Uterus (tissue), 4 donors: ENCODE results near the gene RPS17. TPM values are rescaled to one million over a fixed set of nuclear protein-coding genes. Genes with fewer than 3 reads are reported as not detected.
"Not testable (repeated sequence)": the region's sequence is repeated elsewhere in the genome, so short reads cannot be mapped to it uniquely, and the experiment has no call there.

ENCODE experiments used
- DNase-seq, 2 donors: peaks; one replicate each; pipeline ENCODE4 v3.0.0-alpha.2; 2019 to 2020
- H3K27ac ChIP-seq, 2 donors: fragments of 200-600 bp; sonication (generic); 1 replicate in 1 of 2; 2 replicates in 1 of 2; pipeline ENCODE4 v1.5.1; 2016 to 2018
- H3K27me3 ChIP-seq, 2 donors: fragments of 200-600 bp; sonication (generic); one replicate each; pipeline ENCODE4 v1.5.1; 2018 to 2019; ENCODE audit warnings: control low read depth in 1 of 2
- H3K36me3 ChIP-seq, 2 donors: fragments of 200-600 bp; sonication (generic); one replicate each; pipeline ENCODE4 v1.5.1; 2019; ENCODE audit warnings: control low read depth in 1 of 2
- H3K4me1 ChIP-seq, 2 donors: fragments of 200-600 bp; sonication (generic); one replicate each; pipeline ENCODE4 v1.5.1; 2018 to 2019; ENCODE audit warnings: control low read depth in 1 of 2
- H3K4me3 ChIP-seq, 2 donors: fragments of 200-600 bp; sonication (generic); 1 replicate in 1 of 2; 2 replicates in 1 of 2; pipeline ENCODE4 v1.5.1; 2018 to 2019; ENCODE audit warnings: mild to moderate bottlenecking in 1 of 2
- H3K9me3 ChIP-seq, 2 donors: fragments of 200-600 bp; sonication (generic); one replicate each; pipeline ENCODE4 v1.5.1; 2019; ENCODE audit warnings: control low read depth in 1 of 2
- intact Hi-C: fragments of 100-400 bp; cut with DNase I; formaldehyde crosslinking; loops from one replicate; pipeline ENCODE4 v1.15.1; 2023; ENCODE audit warnings: low total_unique reads
- total RNA-seq, 4 donors: library from RNA; depleted of rRNA in 3 of 4; stranded (reverse); fragments of >200 nt in 3 of 4; gene quantifications; one replicate each; pipeline versions ENCODE4 v1.1.0 to v1.2.4, GENCODE V29; 2014 to 2023
- donor health status: DM: yes; HTN: yes; CAD: no.

Gene RPS17
- total RNA-seq, 4 donors from 2014 or later, result 754 to 4,808 (median 3,201) TPM

- intact Hi-C loops, DNase-seq, H3K4me1 ChIP-seq, H3K27me3 ChIP-seq, H3K9me3 ChIP-seq, H3K36me3 ChIP-seq, H3K27ac ChIP-seq, H3K4me3 ChIP-seq: not testable (repeated sequence)
These were observed 42.3 kb downstream of the RPS17 start for GRCh38 chr15:82497978-82498377.

DNA sequence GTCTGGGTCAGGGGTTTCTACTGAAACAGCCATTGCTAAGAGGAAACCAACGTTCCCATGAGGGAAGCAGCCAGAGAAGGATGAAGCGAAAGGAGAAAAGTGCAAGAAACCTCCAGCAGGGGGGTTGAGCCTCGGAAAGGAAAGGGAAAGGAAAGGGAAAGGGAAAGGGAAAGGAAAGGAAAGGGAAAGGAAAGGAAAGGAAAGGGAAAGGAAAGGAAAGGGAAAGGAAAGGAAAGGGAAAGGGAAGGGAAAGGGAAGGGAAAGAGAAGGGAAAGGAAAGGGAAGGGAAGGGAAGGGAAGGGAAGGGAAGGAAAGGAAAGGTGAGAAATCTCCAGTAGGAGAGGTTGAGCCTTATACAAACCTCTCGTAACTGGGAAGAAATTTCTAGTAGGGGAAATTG is 52.0 kb downstream of the RPS17 start:
- H3K27me3 ChIP-seq, DNase-seq, H3K9me3 ChIP-seq, H3K4me1 ChIP-seq, intact Hi-C loops, H3K4me3 ChIP-seq, H3K36me3 ChIP-seq, H3K27ac ChIP-seq: not testable (repeated sequence)

GRCh38 chr15:82487045-82487444 is 53.2 kb downstream of the RPS17 start:
- H3K27me3 ChIP-seq, H3K36me3 ChIP-seq, H3K9me3 ChIP-seq, H3K4me3 ChIP-seq, H3K27ac ChIP-seq, intact Hi-C loops, H3K4me1 ChIP-seq, DNase-seq: not testable (repeated sequence)

Other genes starting within 250 kb of the RPS17 start
- 1 to 10 TPM in 2 of 4 donors, under 1 TPM in 2; under 0.01 to 6.2 (median 1.5) TPM for gene GOLGA6L10, start 191.0 kb downstream of the RPS17 start, total RNA-seq
- 1 to 10 TPM; 2.6 to 6.6 (median 4.3) TPM for gene GOLGA6L9, start 110.6 kb downstream of the RPS17 start, total RNA-seq
- 10 to 100 TPM in 1 of 4 donors, 1 to 10 TPM in 2, under 1 TPM in 1; 0.77 to 14.1 (median 2.9) TPM for gene CPEB1, start 106.9 kb upstream of the RPS17 start, total RNA-seq
- 1 to 10 TPM in 3 of 4 donors, not detected in 1; 1.9 to 6.9 (median 2.2) TPM for gene AP3B2, start 169.4 kb upstream of the RPS17 start, total RNA-seq